ENCODE data around the gene FBLL1. TPM values are rescaled to one million over a fixed set of nuclear protein-coding genes. Genes with fewer than 3 reads are reported as not detected.

FBLL1 gene
- total RNA-seq = under 1 TPM in 1 of 2 experiments, not detected in 1; 0.21 TPM

- no peaks in the 10 kb centered on the region for H3K9me3 Mint-ChIP-seq
- intact Hi-C loops (cut with micrococcal nuclease) = loop anchor here (2.0 kb wide), 1 partner anchor 50 kb away; the partner anchor contains the start of gene PANK3
- peaks cover 12% of the 10 kb centered on the region for H3K4me1 Mint-ChIP-seq (ENCODE audit: low read depth)
- no peak within 1 kb of the TSS for H3K27ac Mint-ChIP-seq
- CTCF ChIA-PET = no interaction called here
- H3K27me3 Mint-ChIP-seq (ENCODE audit: low read depth) = peaks cover 40% of the 10 kb centered on the region
- H3K36me3 Mint-ChIP-seq (ENCODE audit: low read depth) = peaks cover 14% of the 10 kb centered on the region
- peak; percentile 51 for DNase-seq
- peak within 1 kb of the TSS; percentile 67 for H3K4me3 Mint-ChIP-seq
Measured at GRCh38 chr5:168528521-168529373, at the start of gene FBLL1. Gene FBLL1, plus strand, starts transcription at chr5:168529305. Its CDS starts 200 bp downstream, at chr5:168529505.

DNA sequence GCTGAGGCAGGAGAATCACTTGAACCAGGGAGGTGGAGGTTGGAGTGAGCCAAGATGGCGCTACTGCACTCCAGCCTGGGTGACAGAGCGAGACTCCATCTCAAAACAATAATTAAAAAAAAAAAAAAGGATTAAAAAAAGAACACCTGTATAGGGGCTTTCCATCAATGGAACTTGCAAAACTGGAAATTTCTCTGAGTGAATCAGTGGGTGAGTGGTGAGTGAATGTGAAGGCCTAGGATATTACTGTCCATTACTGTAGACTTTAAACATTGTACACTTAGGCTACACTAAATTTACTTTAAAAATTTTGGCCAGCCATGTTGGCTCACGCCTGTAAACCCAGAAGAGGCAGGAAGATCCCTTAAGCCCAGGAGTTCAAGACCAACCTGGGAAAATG lies 48.5 kb upstream of the FBLL1 start:
- Mint-ChIP-seq H3K4me1 (ENCODE audit: low read depth) (peaks cover 7% of the 10 kb centered on the region), H3K27me3 (ENCODE audit: low read depth) (no peaks in the 10 kb centered on the region), H3K36me3 (ENCODE audit: low read depth) (no peaks in the 10 kb centered on the region), H3K4me3 (no peak overlapping the region), H3K27ac (no peak overlapping the region), H3K9me3 (no peaks in the 10 kb centered on the region)
- intact Hi-C loops (cut with micrococcal nuclease) = no loop called here
- no peak for DNase-seq
- CTCF ChIA-PET = no interaction called here

GRCh38 chr5:168481330-168481788 lies 47.7 kb upstream of the FBLL1 start:
- Mint-ChIP-seq H3K27me3 (ENCODE audit: low read depth) (no peaks in the 10 kb centered on the region), H3K4me1 (ENCODE audit: low read depth) (peaks cover 12% of the 10 kb centered on the region), H3K4me3 (no peak overlapping the region), H3K27ac (no peak overlapping the region), H3K9me3 (no peaks in the 10 kb centered on the region), H3K36me3 (ENCODE audit: low read depth) (peaks cover 1% of the 10 kb centered on the region)
- CTCF ChIA-PET = no interaction called here
- intact Hi-C loops (cut with micrococcal nuclease) = no loop called here
- DNase-seq = no peak

- intact Hi-C loops (cut with micrococcal nuclease) = no loop called here
- CTCF ChIA-PET = interaction anchor here (0.6 kb wide), 1 partner anchor 32 kb away, joined by 3 read pairs; no protein-coding TSS in a partner anchor
- Mint-ChIP-seq H3K27ac (no peak overlapping the region), H3K4me1 (ENCODE audit: low read depth) (peaks cover 17% of the 10 kb centered on the region), H3K9me3 (no peaks in the 10 kb centered on the region), H3K4me3 (no peak overlapping the region), H3K36me3 (ENCODE audit: low read depth) (peaks cover 2% of the 10 kb centered on the region), H3K27me3 (ENCODE audit: low read depth) (no peaks in the 10 kb centered on the region)
- no peak for DNase-seq
Measured at GRCh38 chr5:168482361-168482760, 46.7 kb upstream of the FBLL1 start.

DNA sequence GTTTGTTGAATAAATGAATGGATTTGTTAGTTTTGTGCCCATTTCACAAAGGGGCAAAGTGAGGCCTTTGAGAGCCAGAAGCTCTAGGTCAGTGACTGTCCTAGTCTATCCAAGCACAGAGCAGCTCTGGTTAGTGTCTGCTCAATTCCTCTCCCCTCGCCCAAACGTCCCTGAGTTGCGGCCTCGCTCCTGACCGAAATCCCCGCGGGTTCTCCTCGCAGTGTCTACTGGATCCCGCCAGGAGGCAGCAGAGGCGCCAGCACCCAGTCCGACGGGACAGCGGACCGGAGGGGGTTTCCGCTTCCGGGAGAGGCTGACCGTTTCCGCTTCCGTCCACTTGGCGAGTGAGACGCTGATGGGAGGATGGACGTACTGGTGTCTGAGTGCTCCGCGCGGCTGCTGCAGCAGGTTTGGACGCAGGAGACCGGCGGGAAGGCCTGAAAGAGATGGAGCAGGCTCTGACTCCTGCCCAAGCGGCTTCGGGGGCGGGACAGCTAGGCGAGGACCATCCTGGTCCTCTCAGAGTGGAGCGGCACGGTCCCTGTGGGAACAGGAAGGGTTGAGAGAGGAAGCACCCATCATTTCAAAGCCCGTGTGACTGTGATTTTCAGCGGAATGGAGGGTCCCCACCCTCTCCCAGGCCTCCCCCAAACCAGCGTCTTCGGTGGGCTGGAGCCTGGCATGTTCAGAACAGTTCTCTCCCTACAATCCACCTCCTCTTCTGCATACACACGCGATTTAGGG lies 42.8 kb upstream of the FBLL1 start, which contains the start of gene RARS1:
Gene RARS1, plus strand, starts transcription at position 336 of the 744 bp plus-strand sequence. Its CDS starts 28 bp downstream, at position 364.
- Mint-ChIP-seq H3K4me3 (peak within 1 kb of the TSS; percentile 98), H3K27ac (peak within 1 kb of the TSS; percentile 91), H3K27me3 (ENCODE audit: low read depth) (no peaks in the 10 kb centered on the region), H3K4me1 (ENCODE audit: low read depth) (peaks cover 34% of the 10 kb centered on the region), H3K36me3 (ENCODE audit: low read depth) (peaks cover 15% of the 10 kb centered on the region), H3K9me3 (no peaks in the 10 kb centered on the region)
- CTCF ChIA-PET = interaction anchor here (0.9 to 1.9 kb wide), 4 partner anchors 9 to 217 kb away, joined by 3 to 12 read pairs (median 3); no protein-coding TSS in a partner anchor
- DNase-seq = peak; percentile 94
- intact Hi-C loops (cut with micrococcal nuclease) = loop anchor here (1.0 to 5.0 kb wide), 4 partner anchors 93 to 1096 kb away; partner anchors contain the start of genes PANK3 and SPDL1

- DNase-seq = no peak
- H3K36me3 Mint-ChIP-seq (ENCODE audit: low read depth) = peaks cover 37% of the 10 kb centered on the region
- H3K4me3 Mint-ChIP-seq = no peak overlapping the region
- intact Hi-C loops (cut with micrococcal nuclease) = loop anchor here (5.0 kb wide), 2 partner anchors 188 to 1093 kb away; partner anchors contain the start of gene SPDL1
- no peaks in the 10 kb centered on the region for H3K9me3 Mint-ChIP-seq
- peaks cover 34% of the 10 kb centered on the region for H3K4me1 Mint-ChIP-seq (ENCODE audit: low read depth)
- H3K27me3 Mint-ChIP-seq (ENCODE audit: low read depth) = no peaks in the 10 kb centered on the region
- H3K27ac Mint-ChIP-seq = no peak overlapping the region
- CTCF ChIA-PET = interaction anchor here (0.9 kb wide), 1 partner anchor 86 kb away, joined by 3 read pairs; no protein-coding TSS in a partner anchor
Measured at GRCh38 chr5:168489059-168489458, 40.0 kb upstream of the FBLL1 start.

GRCh38 chr5:168494057-168494555 lies 35.0 kb upstream of the FBLL1 start:
- DNase-seq = no peak
- Mint-ChIP-seq H3K36me3 (ENCODE audit: low read depth) (peaks cover 54% of the 10 kb centered on the region), H3K27ac (no peak overlapping the region), H3K4me1 (ENCODE audit: low read depth) (peaks cover 7% of the 10 kb centered on the region), H3K27me3 (ENCODE audit: low read depth) (no peaks in the 10 kb centered on the region), H3K4me3 (no peak overlapping the region), H3K9me3 (no peaks in the 10 kb centered on the region)
- intact Hi-C loops (cut with micrococcal nuclease) = no loop called here
- CTCF ChIA-PET = no interaction called here

- intact Hi-C loops (cut with micrococcal nuclease) = no loop called here
- no peaks in the 10 kb centered on the region for H3K27me3 Mint-ChIP-seq (ENCODE audit: low read depth)
- peaks cover 31% of the 10 kb centered on the region for H3K36me3 Mint-ChIP-seq (ENCODE audit: low read depth)
- no peaks in the 10 kb centered on the region for H3K9me3 Mint-ChIP-seq
- no peak overlapping the region for H3K27ac Mint-ChIP-seq
- no peak overlapping the region for H3K4me3 Mint-ChIP-seq
- H3K4me1 Mint-ChIP-seq (ENCODE audit: low read depth) = no peaks in the 10 kb centered on the region
- CTCF ChIA-PET = no interaction called here
- no peak for DNase-seq
Measured at GRCh38 chr5:168502563-168503237, 26.4 kb upstream of the FBLL1 start.

- Mint-ChIP-seq H3K4me1 (ENCODE audit: low read depth) (no peaks in the 10 kb centered on the region), H3K27me3 (ENCODE audit: low read depth) (no peaks in the 10 kb centered on the region), H3K9me3 (peaks cover 7% of the 10 kb centered on the region), H3K27ac (no peak overlapping the region), H3K4me3 (no peak overlapping the region), H3K36me3 (ENCODE audit: low read depth) (peaks cover 68% of the 10 kb centered on the region)
- DNase-seq = no peak
- CTCF ChIA-PET = interaction anchor here (1.4 kb wide), 1 partner anchor 31 kb away, joined by 3 read pairs; no protein-coding TSS in a partner anchor
- intact Hi-C loops (cut with micrococcal nuclease) = no loop called here
Measured at GRCh38 chr5:168513861-168514428, 15.2 kb upstream of the FBLL1 start.

DNA sequence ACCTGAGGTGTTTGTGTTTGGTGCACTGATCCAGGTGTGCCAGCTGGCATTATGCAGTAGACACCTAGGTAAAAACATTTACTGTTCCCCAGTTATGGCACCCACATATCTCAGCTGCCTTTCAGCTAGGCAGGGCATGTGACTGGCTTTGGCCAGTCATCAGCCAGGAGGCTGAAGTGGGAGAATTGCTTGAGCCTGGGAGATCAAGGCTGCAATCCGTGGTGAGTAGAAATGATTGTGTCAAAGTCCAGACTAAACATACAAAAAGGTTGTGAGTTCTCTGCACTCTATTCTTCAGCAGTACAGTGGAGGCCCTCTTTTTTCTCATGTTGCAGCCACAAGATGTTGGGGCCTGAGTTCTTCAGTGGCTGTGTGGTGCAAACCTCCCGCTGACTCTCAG lies 3.2 kb upstream of the FBLL1 start:
- no peaks in the 10 kb centered on the region for H3K9me3 Mint-ChIP-seq
- intact Hi-C loops (cut with micrococcal nuclease) = no loop called here
- H3K27me3 Mint-ChIP-seq (ENCODE audit: low read depth) = peaks cover 22% of the 10 kb centered on the region
- no peak for DNase-seq
- H3K36me3 Mint-ChIP-seq (ENCODE audit: low read depth) = peaks cover 23% of the 10 kb centered on the region
- no peak overlapping the region for H3K27ac Mint-ChIP-seq
- no peak overlapping the region for H3K4me3 Mint-ChIP-seq
- CTCF ChIA-PET = no interaction called here
- H3K4me1 Mint-ChIP-seq (ENCODE audit: low read depth) = peaks cover 12% of the 10 kb centered on the region

- intact Hi-C loops (cut with micrococcal nuclease) = loop anchor here (2.0 kb wide), 1 partner anchor 51 kb away; the partner anchor contains the start of gene PANK3
- Mint-ChIP-seq H3K27ac (no peak overlapping the region), H3K9me3 (no peaks in the 10 kb centered on the region), H3K36me3 (ENCODE audit: low read depth) (peaks cover 18% of the 10 kb centered on the region), H3K4me3 (no peak overlapping the region), H3K27me3 (ENCODE audit: low read depth) (peaks cover 32% of the 10 kb centered on the region), H3K4me1 (ENCODE audit: low read depth) (peaks cover 12% of the 10 kb centered on the region)
- no peak for DNase-seq
- CTCF ChIA-PET = no interaction called here
Measured at GRCh38 chr5:168527756-168528295, 1.3 kb upstream of the FBLL1 start.
